Neural cell (in vitro differentiated cells): Measurements from ENCODE around the gene WDSUB1.

Experiments
- CTCF ChIP-seq: fragments of 450-650 bp; IDR thresholded peaks from 2 replicates; pipeline ENCODE4 v1.5.1; 2014; ENCODE audit warnings: antibody characterized with exemption, mild to moderate bottlenecking, moderate library complexity; ENCODE audit not compliant: poor library complexity, severe bottlenecking
- EZH2 ChIP-seq: fragments of 200-600, 300-800 bp; shearing (Covaris generic), sonication (generic); IDR thresholded peaks from 2 replicates; pipeline ENCODE4 v1.6.1; 2014; ENCODE audit warnings: antibody characterized with exemption, low read length, borderline replicate concordance, mild to moderate bottlenecking; ENCODE audit not compliant: insufficient read depth, poor library complexity, severe bottlenecking
- POLR2AphosphoS5 ChIP-seq: IDR thresholded peaks from 2 replicates; pipeline ENCODE4 v1.6.1; 2012
- RAD21 ChIP-seq: fragments of 450-650 bp; conservative IDR thresholded peaks from 2 replicates; pipeline ENCODE4 v1.6.1; 2014; ENCODE audit warnings: antibody characterized with exemption, mild to moderate bottlenecking, moderate library complexity
- TAF1 ChIP-seq: IDR thresholded peaks from 2 replicates; pipeline ENCODE4 v1.6.1; 2012; ENCODE audit warnings: low read depth

DNA sequence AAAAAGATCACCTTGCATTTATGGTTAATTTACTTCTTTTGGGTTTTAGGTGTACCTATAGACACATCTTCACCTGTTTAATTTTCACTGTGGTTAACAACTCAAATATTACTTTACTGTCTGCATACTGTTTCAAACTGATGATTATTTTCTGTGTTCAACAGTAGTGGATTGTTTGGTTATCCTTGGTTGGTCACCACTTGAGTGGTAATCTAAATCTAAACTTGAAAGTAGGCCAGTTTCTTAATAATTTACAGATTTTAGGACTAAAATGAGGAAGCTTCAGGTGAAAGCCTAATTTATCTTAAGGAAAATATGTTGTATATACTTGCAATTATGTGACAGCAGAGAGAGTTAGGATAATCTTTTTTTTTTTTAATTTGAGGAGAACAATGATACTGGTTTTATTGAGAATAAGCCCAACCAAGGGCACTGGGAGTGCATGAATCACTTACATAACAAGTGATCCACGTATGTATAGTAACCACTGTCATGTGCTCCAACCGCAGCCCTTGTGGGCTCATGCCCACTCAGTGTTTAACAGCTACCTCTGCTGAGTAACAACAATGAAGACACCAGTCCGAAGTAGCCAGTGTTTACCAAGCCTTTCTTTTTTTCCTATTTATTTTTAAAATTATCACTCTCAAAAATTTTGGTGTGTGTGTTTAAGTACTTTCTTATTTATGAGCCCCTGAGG is 31.0 kb upstream of the WDSUB1 start:
- TF ChIP-seq RAD21 (no peak), CTCF (no peak), POLR2AphosphoS5 (no peak), TAF1 (no peak), EZH2 (no peak)
